ENCODE data around the gene ZSCAN1. TPM values are rescaled to one million over a fixed set of nuclear protein-coding genes. Genes with fewer than 3 reads are reported as not detected.

The ZSCAN1 gene
- total and polyA plus RNA-seq, 2 of the 4 experiments (the other 2 are of a cell fraction) = not detected

DNA sequence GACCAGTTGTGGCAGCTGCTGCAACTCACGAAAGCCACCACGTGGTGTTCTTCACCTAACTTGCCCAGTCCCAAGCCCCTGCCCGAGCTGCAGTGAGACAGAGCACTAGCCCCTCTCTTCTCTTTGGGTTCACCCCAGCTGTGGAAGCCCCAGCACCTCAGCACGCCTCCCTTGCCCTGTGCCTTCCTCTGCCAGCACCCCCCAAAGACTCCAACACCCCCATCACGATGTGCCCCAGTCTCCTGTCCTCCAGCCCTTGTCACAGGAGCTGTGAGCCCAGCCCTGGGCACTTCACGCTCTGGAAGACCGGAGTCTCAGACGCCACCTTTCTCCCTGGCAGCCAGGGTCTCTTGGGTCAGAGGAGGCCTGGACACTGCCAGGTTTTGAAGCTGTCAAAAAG lies 23.0 kb downstream of the ZSCAN1 start:
- Histone ChIP-seq H4K91ac (ENCODE audit: insufficient read depth, low read depth, low read length) (no peak overlapping the region), H3K27ac (ENCODE audit: insufficient read depth, low read length) (no peak overlapping the region), H3K56ac (ENCODE audit: extremely low read depth, insufficient read depth, low read length) (no peak overlapping the region), H3K4ac (ENCODE audit: low read depth, low read length) (no peak overlapping the region), H4K5ac (ENCODE audit: low read depth, low read length) (no peak overlapping the region), H3K79me1 (ENCODE audit: low read depth in 1 of 2, low read length in 2 of 2) (no peaks in the 10 kb centered on the region), H3K14ac (replicated peaks; ENCODE audit: low read depth, low read length) (no peak overlapping the region), H3K18ac (ENCODE audit: low read depth, low read length) (no peak overlapping the region), H3K4me2 (ENCODE audit: low read depth, low read length) (no peak overlapping the region), H2BK120ac (ENCODE audit: low read depth, low read length) (no peak overlapping the region), H2BK15ac (ENCODE audit: low read depth, low read length) (no peak overlapping the region), H3K9me3 (ENCODE audit: control insufficient read depth, insufficient read depth, low read length) (peaks cover 51% of the 10 kb centered on the region), H2AK5ac (ENCODE audit: low read depth, low read length) (no peak overlapping the region), H3K9ac (ENCODE audit: low read depth, low read length) (no peak overlapping the region), H2AK9ac (replicated peaks; ENCODE audit: low read depth, low read length, poor library complexity) (no peak overlapping the region), H4K8ac (ENCODE audit: low read depth in 2 of 2, low read length in 2 of 2) (no peak overlapping the region), H2AFZ (replicated peaks; ENCODE audit: low read length, poor library complexity) (no peak overlapping the region), H2BK5ac (ENCODE audit: low read depth, low read length, poor library complexity, severe bottlenecking) (no peak overlapping the region), H3K36me3 (ENCODE audit: control insufficient read depth, insufficient read depth, low read length) (no peaks in the 10 kb centered on the region), H3K4me1 (ENCODE audit: control insufficient read depth, insufficient read depth, low read length) (0 out of 2 replicates have a peak, but pooled peaks cover 2% of the 10 kb centered on the region), H3K23ac (ENCODE audit: low read depth, low read length) (no peak overlapping the region), H2BK20ac (ENCODE audit: low read depth, low read length) (no peak overlapping the region), H3K4me3 (ENCODE audit: insufficient read depth, low read depth, low read length) (no peak overlapping the region), H3K27me3 (ENCODE audit: control insufficient read depth, insufficient read depth, low read length) (no peaks in the 10 kb centered on the region), H3K9me1 (ENCODE audit: insufficient read depth, low read length) (no peaks in the 10 kb centered on the region), H4K20me1 (ENCODE audit: insufficient read depth, low read length) (no peaks in the 10 kb centered on the region)
- no peak for DNase-seq
- BruUV-seq (replicated peaks) = no TSS peak
- intact Hi-C loops (cut with micrococcal nuclease) = no loop called here
- CTCF ChIA-PET = no interaction called here
- dilution Hi-C loops (cut with HindIII; ENCODE audit: low sequenced_read_pairs, unreplicated experiment) = no loop called here
- WGBS, 2 experiments (ENCODE audit: extremely low coverage in 2 of 2, insufficient read length in 1 of 2) = no CpG with 5 or more reads among the region's 8 CpGs
- ATAC-seq (ENCODE audit: low read depth) = no peak
- in situ Hi-C loops (cut with MboI; ENCODE audit: low sequenced_read_pairs) = no loop called here
- POLR2A ChIA-PET (ENCODE audit: unreplicated experiment) = no interaction called here
- TF ChIP-seq, protein P1, sequence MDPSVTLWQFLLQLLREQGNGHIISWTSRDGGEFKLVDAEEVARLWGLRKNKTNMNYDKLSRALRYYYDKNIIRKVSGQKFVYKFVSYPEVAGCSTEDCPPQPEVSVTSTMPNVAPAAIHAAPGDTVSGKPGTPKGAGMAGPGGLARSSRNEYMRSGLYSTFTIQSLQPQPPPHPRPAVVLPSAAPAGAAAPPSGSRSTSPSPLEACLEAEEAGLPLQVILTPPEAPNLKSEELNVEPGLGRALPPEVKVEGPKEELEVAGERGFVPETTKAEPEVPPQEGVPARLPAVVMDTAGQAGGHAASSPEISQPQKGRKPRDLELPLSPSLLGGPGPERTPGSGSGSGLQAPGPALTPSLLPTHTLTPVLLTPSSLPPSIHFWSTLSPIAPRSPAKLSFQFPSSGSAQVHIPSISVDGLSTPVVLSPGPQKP (IDR thresholded peaks at IDR 0.05; ENCODE audit: borderline replicate concordance, low read depth, low read length) = no peak
- TF ChIP-seq POLR2A (IDR thresholded peaks at IDR 0.05; ENCODE audit: low read depth, low read length) = no peak
- no peak for TF ChIP-seq MAZ (IDR thresholded peaks at IDR 0.05; ENCODE audit: borderline replicate concordance, low read depth, low read length)
- no peak for TF ChIP-seq NFE2L2 (IDR thresholded peaks at IDR 0.05; ENCODE audit: low read depth, low read length)
- no peak for TF ChIP-seq MXI1 (IDR thresholded peaks at IDR 0.05; ENCODE audit: borderline replicate concordance, low read depth, low read length)
- no peak for TF ChIP-seq BHLHE40 (IDR thresholded peaks at IDR 0.05; ENCODE audit: low read depth, low read length)
- TF ChIP-seq RFX5 (IDR thresholded peaks at IDR 0.05; ENCODE audit: low read depth, low read length) = no peak
- TF ChIP-seq RCOR1 (IDR thresholded peaks at IDR 0.05; ENCODE audit: insufficient replicate concordance, low read length) = no peak
- TF ChIP-seq MAFK (IDR thresholded peaks at IDR 0.05; ENCODE audit: low read depth, low read length) = no peak
